K562 (cell line): ENCODE measurements around the gene RUSC1. TPM values are rescaled to one million over a fixed set of nuclear protein-coding genes. Genes with fewer than 3 reads are reported as not detected.
A peak's percentile ranks its signal among the peaks of the same experiment; 100 is the strongest.

Experiments used
- CBX1 ChIP-seq: sonication (generic); IDR thresholded peaks from 2 replicates; pipeline ENCODE4 v1.6.1; 2016; ENCODE audit warnings: antibody characterized with exemption, low read depth, mild to moderate bottlenecking
- KDM2B ChIP-seq: fragments of 250-450 bp; sonication (Bioruptor Pico); IDR thresholded peaks from 2 replicates; pipeline ENCODE4 v1.8.0; 2021; ENCODE audit warnings: mild to moderate bottlenecking, moderate library complexity
- RAD51 ChIP-seq: fragments of 450-650 bp; IDR thresholded peaks from 2 replicates; pipeline ENCODE4 v1.7.1; 2016; ENCODE audit warnings: low read depth, mild to moderate bottlenecking, borderline replicate concordance
- YBX1 ChIP-seq: fragments of 450-650 bp; IDR thresholded peaks from 2 replicates; pipeline ENCODE4 v1.7.1; 2016; ENCODE audit warnings: mild to moderate bottlenecking
- ZBTB17 ChIP-seq: fragments of 450-650 bp; formaldehyde crosslinking; IDR thresholded peaks from 2 replicates; pipeline ENCODE4 v1.4.0; 2020; ENCODE audit warnings: mild to moderate bottlenecking
- ZNF23 ChIP-seq: fragments of 250-450 bp; sonication (Bioruptor Pico); IDR thresholded peaks from 2 replicates; pipeline ENCODE4 v1.4.0; 2020; ENCODE audit warnings: mild to moderate bottlenecking
- ZNF274 ChIP-seq: IDR thresholded peaks from 2 replicates; pipeline ENCODE4 v1.6.1; 2011; ENCODE audit warnings: low read depth, mild to moderate bottlenecking, low read length, moderate library complexity, borderline replicate concordance
- ZNF75A ChIP-seq: fragments of 450-650 bp; formaldehyde crosslinking; IDR thresholded peaks from 2 replicates; pipeline ENCODE4 v1.4.0; 2020; ENCODE audit warnings: mild to moderate bottlenecking
- polyA plus RNA-seq, 8 experiments: library from polyadenylated mRNA; depleted of rRNA in 4 of 8; stranded (reverse) in 5 of 8; unstranded in 3 of 8; fragments of >200 nt; fragmentation: Nextera tagmentation in 2 of 8; fragmentation: Illumina TruSeq in 1 of 8; extraction: Ambion mirVana in 2 of 8; extraction: Trizol in 1 of 8; gene quantifications; 2 replicates each; pipeline versions ENCODE4 v1.2.1 to v1.2.3, GENCODE V29; 2011 to 2014; ENCODE audit warnings: inconsistent platforms in 1 of 8, missing spikeins in 1 of 8
- total RNA-seq, 7 experiments: library from RNA; depleted of rRNA in 6 of 7; stranded (reverse); fragments of >200 nt in 6 of 7; fragmentation: Illumina TruSeq in 2 of 7; extraction: Trizol in 2 of 7; gene quantifications; 2 replicates each; pipeline versions ENCODE4 v1.2.1 to v1.2.3, GENCODE V29; 2011 to 2021; ENCODE audit warnings: low replicate concordance in 1 of 7
- TF ChIP-seq, protein P1 (sequence below), 2 experiments: fragments of 450-650 bp in 1 of 2; sonication (generic) in 1 of 2; formaldehyde crosslinking; conservative IDR thresholded peaks; 2 replicates each; pipeline versions ENCODE4 v1.4.0 to v1.8.1; 2020 to 2022; ENCODE audit warnings: mild to moderate bottlenecking in 1 of 2, missing genetic modification reagents in 1 of 2
- TF ChIP-seq, protein P2 (sequence below): fragments of 450-650 bp; IDR thresholded peaks from 2 replicates; pipeline ENCODE4 v1.7.0; 2016; ENCODE audit warnings: borderline replicate concordance
- TF ChIP-seq, protein P3 (sequence below): sonication (generic); formaldehyde crosslinking; IDR thresholded peaks from 2 replicates; pipeline ENCODE4 v1.8.0; 2023; ENCODE audit warnings: mild to moderate bottlenecking, missing genetic modification reagents
- TF ChIP-seq, protein P4 (sequence below): sonication (generic); formaldehyde crosslinking; IDR thresholded peaks from 2 replicates; pipeline ENCODE4 v1.8.1; 2023; ENCODE audit warnings: mild to moderate bottlenecking, missing genetic modification reagents
- TF ChIP-seq, protein P5 (sequence below): fragments of 450-650 bp; IDR thresholded peaks from 2 replicates; pipeline ENCODE4 v1.6.1; 2016

The RUSC1 gene
- total and polyA plus RNA-seq, 9 of the 15 experiments (the other 6 are each of a cell fraction or from before 2014, with no cell fraction given) = 5.7 to 68.3 (median 33.6) TPM

DNA sequence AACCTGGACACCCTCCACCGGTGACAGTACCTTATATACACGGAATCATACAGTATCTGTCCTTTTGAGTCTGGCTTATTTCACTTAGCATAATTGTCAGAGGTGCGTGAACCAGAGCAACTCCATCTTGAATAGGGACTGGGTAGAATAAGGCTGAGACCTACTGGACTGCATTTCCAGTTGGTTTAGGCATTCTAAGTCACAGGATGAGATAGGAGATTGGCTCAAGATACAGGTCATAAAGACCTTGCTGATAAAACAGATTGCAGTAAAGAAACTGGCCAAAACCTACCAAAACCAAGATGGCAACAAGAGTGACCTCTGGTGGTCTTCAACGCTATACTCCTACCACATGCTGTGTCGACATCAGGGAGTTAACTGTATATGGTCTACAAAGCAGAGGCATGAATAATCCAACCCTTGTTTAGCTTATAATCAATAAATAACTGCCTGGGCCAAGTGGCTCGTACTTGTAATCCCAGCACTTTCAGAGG lies 13.4 kb upstream of the RUSC1 start (continued):
- TF ChIP-seq ZNF75A (peak; percentile 65; the same call in 1 of the 2 replicates), YBX1 (no peak), ZNF23 (CRISPR knock-in tag) (peak; percentile 81; the same call in 1 of the 2 replicates), CBX1 (no peak), KDM2B (CRISPR knock-in tag) (peak; percentile 39; the same call in 1 of the 2 replicates), ZBTB17 (CRISPR knock-in tag) (peak; percentile 94), ZNF274 (no peak), RAD51 (no peak)
- TF ChIP-seq, protein P1, sequence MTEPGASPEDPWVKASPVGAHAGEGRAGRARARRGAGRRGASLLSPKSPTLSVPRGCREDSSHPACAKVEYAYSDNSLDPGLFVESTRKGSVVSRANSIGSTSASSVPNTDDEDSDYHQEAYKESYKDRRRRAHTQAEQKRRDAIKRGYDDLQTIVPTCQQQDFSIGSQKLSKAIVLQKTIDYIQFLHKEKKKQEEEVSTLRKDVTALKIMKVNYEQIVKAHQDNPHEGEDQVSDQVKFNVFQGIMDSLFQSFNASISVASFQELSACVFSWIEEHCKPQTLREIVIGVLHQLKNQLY (CRISPR knock-in tag; conservative IDR thresholded peaks at IDR 0.05) = no peak
- TF ChIP-seq, protein P2, sequence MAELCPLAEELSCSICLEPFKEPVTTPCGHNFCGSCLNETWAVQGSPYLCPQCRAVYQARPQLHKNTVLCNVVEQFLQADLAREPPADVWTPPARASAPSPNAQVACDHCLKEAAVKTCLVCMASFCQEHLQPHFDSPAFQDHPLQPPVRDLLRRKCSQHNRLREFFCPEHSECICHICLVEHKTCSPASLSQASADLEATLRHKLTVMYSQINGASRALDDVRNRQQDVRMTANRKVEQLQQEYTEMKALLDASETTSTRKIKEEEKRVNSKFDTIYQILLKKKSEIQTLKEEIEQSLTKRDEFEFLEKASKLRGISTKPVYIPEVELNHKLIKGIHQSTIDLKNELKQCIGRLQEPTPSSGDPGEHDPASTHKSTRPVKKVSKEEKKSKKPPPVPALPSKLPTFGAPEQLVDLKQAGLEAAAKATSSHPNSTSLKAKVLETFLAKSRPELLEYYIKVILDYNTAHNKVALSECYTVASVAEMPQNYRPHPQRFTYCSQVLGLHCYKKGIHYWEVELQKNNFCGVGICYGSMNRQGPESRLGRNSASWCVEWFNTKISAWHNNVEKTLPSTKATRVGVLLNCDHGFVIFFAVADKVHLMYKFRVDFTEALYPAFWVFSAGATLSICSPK = no peak
- TF ChIP-seq, protein P3, sequence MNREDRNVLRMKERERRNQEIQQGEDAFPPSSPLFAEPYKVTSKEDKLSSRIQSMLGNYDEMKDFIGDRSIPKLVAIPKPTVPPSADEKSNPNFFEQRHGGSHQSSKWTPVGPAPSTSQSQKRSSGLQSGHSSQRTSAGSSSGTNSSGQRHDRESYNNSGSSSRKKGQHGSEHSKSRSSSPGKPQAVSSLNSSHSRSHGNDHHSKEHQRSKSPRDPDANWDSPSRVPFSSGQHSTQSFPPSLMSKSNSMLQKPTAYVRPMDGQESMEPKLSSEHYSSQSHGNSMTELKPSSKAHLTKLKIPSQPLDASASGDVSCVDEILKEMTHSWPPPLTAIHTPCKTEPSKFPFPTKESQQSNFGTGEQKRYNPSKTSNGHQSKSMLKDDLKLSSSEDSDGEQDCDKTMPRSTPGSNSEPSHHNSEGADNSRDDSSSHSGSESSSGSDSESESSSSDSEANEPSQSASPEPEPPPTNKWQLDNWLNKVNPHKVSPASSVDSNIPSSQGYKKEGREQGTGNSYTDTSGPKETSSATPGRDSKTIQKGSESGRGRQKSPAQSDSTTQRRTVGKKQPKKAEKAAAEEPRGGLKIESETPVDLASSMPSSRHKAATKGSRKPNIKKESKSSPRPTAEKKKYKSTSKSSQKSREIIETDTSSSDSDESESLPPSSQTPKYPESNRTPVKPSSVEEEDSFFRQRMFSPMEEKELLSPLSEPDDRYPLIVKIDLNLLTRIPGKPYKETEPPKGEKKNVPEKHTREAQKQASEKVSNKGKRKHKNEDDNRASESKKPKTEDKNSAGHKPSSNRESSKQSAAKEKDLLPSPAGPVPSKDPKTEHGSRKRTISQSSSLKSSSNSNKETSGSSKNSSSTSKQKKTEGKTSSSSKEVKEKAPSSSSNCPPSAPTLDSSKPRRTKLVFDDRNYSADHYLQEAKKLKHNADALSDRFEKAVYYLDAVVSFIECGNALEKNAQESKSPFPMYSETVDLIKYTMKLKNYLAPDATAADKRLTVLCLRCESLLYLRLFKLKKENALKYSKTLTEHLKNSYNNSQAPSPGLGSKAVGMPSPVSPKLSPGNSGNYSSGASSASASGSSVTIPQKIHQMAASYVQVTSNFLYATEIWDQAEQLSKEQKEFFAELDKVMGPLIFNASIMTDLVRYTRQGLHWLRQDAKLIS = no peak
- TF ChIP-seq, protein P4, sequence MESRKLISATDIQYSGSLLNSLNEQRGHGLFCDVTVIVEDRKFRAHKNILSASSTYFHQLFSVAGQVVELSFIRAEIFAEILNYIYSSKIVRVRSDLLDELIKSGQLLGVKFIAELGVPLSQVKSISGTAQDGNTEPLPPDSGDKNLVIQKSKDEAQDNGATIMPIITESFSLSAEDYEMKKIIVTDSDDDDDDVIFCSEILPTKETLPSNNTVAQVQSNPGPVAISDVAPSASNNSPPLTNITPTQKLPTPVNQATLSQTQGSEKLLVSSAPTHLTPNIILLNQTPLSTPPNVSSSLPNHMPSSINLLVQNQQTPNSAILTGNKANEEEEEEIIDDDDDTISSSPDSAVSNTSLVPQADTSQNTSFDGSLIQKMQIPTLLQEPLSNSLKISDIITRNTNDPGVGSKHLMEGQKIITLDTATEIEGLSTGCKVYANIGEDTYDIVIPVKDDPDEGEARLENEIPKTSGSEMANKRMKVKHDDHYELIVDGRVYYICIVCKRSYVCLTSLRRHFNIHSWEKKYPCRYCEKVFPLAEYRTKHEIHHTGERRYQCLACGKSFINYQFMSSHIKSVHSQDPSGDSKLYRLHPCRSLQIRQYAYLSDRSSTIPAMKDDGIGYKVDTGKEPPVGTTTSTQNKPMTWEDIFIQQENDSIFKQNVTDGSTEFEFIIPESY = no peak
- TF ChIP-seq, protein P5, sequence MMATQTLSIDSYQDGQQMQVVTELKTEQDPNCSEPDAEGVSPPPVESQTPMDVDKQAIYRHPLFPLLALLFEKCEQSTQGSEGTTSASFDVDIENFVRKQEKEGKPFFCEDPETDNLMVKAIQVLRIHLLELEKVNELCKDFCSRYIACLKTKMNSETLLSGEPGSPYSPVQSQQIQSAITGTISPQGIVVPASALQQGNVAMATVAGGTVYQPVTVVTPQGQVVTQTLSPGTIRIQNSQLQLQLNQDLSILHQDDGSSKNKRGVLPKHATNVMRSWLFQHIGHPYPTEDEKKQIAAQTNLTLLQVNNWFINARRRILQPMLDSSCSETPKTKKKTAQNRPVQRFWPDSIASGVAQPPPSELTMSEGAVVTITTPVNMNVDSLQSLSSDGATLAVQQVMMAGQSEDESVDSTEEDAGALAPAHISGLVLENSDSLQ = no peak
